Stimulated activated naive CD4-positive, alpha-beta T cell treated with Interleukin-2 at 50 U/mL for 16 hours (primary cell): ENCODE results near the gene PAPPA2.

Experiments
- DNase-seq: peaks from one replicate; lab custom pipeline; 2025; lab: John Stamatoyannopoulos, UW

The PAPPA2 gene

DNA sequence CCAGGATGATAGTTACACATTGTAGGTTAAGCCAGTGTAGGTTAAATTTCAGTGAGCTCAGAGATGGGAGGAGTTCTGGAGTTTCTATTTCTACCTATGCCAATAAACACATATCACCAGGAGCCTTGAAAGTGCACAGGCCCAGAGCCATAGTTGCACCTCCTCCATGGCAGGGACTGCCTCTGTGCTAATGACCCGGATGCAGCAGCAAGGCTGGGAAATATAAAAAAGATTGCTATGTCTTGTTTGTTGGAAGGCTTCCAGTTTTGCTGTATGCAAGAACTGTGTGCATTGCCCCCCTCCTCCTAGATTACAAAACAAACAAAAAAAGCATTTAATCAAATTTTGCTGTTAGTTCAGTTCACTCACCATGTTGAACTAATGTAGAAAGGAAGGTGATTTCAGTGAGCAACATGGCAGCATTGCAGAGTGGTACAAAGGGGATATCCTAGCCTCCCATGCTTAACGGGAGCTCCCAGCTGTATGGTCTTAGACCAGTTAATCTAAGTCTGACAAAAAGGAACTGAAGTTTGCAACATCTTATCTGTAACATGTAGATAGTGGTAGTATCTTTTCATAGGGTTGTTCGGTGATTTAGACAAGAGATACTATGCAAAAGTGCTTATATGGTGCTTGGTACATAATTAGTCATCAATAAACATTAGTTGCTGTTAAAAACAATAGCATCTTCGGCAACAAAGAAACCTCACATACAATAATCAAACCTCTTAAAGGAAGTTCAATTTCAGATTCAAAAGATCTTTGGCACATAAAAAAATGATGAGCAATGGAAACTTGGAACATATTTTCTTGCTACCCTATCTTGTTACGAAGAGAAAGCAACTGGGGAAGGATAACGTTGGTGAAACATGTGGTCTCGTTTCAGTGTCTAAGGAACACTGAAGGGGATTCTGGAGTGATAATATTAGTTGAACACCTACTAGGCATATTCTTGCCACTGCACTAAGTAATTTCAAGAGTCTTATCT lies 392.1 kb downstream of the PAPPA2 start:
- DNase-seq, result no peak

DNA sequence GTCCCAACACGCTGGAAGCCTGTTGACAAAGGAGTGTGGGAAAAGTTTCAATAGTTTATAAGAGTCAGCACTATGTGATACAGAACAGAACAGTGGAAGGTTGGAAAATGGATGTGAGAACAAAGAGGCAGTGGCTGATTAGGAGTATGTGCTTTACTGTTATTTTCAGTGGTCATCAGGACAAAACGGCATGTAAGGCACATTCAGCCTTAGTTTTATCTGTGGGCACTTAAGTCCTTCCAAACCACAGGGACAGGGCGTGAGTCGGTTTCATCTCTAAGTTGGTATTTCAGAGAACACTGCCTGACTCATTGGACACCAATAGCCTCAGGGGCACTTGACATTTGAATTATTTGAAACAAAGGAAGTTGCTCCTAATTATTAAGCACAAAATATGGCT lies 394.7 kb downstream of the PAPPA2 start:
- no peak for DNase-seq

DNA sequence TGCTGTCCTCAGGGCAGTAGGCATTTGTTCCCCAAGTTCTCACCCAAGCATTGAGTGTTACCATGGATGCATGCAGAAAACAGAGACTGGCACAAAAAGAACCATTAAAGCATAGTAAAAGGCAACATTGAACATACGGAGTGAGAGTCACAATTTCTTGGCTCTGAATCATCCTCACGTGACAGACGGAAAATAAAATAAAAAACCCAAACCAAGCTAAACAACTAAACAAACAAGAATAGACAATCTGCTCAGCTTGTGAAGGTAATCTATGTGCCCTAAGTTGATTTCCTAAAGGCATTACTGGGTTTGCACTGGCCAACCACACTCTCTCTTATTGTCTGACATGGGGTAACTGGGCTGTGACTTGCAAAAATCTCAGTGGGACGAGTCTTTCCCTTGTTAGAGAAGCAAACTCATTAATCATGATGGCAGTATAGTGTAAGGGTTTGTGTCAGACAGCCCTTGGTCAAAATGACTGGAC lies 395.5 kb downstream of the PAPPA2 start:
- no peak for DNase-seq

DNA sequence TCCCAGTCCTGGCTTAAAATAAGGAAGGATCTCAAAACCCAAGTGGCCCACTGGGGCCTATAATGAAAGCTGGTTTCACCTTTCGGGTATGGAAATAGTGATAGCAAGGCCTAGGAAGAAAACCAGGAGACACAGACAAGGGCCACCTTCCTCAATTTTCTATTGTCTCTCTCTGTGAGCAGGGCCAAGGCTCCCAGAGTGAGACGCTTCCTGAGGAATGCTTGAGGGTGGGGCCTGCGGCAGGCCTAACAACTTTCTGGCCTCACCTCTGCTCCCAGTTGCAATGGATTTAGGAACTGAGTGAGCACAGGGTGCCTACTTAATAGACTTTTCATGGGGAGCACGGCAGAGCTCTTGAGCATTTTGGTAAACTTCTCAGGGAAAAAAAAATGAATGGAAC lies 400.6 kb downstream of the PAPPA2 start:
- no peak for DNase-seq

DNA sequence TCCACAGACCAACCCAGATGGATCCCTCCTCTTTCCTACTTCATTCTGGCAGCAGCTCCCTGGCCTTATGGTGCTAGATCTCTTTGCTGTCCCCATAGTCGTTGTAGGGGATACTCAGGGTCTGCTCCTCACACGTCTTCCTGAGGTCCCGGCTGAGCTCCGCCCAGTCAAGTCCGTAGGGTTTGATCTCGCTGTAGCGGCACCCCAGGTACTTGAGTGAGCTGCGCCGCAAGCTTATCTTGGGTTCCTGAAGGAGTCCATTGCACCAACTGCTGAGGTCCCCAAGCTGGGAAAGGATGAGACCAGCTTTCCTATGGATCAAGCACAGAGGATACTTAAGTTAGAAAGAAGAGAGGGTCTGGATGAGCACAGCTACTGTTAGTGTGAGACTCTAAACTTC lies 401.2 kb downstream of the PAPPA2 start:
- no peak for DNase-seq

DNA sequence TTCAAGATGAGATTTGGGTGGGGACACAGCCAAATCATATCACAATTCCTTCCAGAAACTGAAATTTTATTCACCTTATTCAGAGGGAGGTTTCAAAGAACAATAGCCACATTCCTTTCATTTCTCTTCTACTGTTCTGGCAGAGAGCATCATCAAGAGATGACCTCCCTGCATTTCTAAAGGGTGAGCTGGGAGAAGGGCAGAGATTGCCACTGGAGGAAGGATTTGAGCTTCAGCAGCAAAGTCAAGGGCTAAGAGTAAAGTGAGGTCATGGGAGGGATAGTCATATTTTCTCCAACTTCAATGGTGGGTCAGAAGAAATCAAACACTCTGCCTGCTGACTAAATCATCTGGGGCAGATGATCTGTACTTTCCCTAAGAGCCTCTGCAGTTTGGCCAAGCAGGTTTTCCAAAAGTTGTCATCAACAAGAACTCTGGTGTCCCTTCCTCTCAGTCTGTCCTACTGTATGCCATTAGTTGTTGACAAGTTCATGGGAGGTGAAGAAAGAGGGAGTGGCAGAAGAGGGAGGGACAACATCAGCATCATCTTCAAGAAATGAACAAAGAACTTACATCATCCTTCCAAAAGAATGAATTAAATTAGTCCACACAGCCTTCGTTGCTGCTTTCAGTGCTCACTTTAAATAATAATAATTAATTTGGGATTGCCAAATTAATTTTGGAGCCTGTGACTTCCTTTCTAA lies 403.2 kb downstream of the PAPPA2 start:
- DNase-seq, result no peak

DNA sequence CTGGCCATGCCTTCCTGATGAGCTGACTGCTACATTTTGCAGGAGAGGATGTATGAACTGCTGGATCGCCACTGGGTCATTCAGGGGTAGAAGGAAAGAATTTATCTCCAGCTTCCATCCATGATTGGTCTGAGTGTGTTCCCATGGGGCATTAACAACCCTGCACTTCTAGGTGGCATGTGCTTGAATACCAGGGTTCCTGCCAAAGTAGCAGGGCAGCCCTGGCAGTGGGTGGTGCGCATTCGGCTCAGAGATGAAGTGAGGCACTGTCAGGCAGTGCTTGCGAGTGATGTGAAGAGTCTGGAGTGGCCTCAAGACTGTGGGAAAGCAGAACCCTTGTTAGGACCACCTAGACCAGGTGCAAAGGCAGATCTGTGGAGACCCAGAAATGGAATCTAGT lies 406.6 kb downstream of the PAPPA2 start:
- no peak for DNase-seq

DNA sequence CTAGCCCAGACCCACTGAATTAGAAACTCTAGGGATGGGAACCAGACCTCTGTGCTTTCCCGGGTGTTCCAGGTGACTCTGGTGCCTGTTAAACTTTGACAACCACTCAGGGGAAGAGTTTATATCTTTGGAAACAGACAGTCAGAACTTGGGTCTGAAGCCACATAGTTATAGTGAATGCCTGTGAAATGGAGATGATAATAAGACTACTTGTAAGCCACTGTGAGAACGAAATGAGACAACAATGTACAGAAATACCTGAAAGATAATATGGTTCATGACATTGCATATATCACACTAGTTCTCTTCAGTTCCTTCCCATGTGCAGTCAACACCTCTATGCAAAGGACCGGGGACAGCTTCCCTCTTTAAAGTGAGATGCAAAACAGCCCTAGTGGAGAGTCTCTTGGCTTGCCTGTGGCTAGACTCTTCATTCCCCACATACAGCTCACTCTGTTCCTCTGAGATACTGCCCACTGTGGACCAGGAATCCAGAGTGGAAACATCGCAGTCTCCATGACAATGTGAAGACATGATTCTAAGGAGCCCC lies 414.1 kb downstream of the PAPPA2 start:
- no peak for DNase-seq

DNA sequence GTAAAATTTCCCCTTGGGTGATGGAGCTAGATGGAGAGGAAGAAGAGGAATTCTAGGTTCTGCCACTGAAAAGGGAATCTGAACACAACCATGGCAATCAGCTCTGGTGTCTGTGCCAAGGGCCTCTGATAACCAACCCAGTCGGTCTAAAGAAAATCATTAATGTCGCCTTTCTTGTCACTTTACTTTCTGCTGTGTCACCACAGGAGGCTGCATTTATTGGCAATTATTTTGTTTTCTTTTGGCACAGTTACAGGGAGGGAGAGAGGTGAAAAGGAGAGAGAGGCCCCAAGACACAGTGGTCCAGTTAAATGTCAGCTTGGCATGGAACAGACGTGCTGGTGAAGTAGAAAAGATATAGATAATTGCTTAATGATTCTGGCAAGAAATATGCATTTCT lies 414.6 kb downstream of the PAPPA2 start:
- no peak for DNase-seq

DNA sequence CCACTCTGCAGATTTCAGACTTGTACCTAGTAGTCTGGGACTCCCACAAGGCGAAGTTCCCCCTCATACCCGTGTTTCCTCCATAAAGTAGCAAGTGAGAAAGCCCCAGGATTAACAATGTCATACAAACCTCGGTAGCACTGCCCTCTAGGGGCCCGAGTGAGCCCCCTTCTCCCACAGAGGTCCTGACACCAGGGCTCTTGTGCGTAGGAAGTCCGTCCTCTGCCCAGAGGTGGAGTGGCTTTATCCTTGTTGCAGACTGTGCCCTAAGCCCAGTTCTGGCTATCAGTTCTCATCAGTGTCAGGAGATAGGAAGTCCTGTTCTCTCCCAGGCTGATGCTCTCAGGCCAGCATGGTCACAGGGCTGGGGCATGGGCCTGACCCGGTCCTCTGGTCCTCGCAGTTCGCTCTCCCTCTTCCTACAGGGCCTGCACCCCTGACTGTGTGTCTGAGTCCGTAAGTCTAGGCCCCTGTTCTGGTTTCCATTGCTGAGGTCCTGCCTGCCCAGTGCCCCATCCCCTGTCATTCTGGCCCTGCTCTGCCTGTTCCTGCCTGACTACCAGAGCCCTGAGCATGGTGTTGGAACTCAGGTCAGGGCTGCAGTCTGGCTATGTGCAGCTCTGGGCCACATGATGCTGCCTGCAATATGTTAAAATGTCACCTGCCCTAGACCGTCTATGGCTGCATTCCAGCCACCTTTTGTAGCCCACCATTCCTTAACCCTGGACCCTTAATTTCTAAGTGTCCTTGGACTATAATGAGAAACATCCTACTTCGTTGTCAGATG lies 416.0 kb downstream of the PAPPA2 start:
- DNase-seq, result no peak

DNA sequence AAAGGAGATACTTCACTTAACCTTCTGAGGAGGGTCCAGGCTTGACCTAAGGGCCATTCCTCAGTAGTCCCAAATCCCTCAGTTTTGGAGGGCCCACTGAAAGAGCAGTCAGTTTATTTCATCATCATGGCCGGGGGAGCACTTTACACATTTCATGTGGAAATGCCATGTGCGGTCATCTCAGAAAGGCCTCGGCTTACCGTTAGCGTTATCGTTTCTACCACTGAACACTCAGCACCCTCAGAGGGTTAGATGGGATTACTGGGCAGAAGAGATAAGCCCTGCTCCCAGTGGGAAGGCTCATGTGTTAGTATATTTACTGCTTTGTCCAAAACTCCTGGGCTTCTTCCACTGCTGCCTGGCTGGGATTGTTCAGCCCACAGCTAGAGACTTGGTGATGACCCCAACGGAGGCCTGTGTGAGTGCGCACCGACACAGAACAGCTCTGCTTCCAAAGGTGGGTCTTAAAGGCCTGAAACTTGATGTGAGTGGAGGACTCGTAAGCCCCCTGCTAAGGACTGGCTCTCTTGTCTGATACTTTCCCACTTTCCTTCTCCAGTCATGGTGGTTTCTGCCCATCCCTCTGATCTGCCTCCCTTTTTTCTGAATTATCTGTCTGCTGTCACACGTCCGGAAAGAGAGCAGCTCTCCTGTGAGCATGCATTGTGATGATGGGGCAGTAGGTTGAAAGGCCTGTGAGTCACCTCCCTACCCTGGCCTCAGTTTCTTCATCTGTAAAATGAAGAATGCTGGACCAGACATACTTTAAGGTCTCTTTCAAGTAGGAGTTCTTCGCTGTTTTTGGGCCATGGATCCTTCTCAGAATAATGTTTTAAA lies 417.0 kb downstream of the PAPPA2 start:
- no peak for DNase-seq

DNA sequence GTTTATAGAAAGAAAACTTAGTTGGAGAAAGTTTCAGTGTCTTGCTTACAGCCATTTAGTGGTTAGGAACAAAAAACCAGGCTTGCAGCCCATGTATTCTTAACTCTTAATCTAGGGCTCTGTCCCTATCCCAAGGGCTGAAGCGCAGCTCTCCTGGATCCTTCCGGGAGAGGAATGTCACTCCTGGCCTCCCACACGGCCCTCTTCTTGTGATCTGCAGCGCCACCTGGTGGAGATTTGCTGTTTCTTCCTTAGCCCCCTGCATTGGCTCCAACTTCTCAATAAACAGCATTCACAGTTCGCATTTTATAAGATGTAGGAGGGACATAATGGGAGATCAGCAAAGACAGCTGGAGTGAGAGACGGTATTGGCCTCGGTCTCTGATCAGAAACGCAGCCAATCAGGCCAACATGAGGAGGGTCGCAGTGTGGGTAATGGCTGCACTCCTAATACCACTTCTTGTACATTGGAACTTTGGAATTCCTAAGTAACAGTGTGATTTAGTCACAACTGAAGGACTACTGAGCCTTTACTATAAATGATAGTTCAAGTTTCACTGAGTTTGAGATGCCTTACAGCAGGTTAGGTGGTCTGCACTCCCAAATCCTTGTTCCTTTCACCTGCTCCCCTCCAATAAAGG lies 418.1 kb downstream of the PAPPA2 start:
- no peak for DNase-seq

DNA sequence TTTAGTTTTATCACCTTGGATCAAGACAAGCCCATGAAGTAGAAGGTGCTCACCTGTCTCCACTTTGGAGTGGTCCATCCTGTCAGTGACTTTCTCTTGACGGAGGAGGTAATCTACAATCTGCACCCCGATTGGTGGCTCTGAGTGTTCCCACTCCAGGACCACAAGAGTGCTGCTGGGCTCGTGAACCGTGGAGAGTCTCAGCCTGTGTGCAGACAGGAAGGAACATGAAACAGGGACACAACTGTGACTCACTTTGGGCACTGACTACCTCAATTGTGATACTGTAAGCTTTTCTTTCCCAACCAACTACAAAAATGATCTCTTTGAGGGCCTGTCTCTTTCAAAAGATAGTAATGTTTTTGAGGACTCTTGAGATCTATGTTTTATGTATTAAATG lies 421.3 kb downstream of the PAPPA2 start:
- no peak for DNase-seq

DNA sequence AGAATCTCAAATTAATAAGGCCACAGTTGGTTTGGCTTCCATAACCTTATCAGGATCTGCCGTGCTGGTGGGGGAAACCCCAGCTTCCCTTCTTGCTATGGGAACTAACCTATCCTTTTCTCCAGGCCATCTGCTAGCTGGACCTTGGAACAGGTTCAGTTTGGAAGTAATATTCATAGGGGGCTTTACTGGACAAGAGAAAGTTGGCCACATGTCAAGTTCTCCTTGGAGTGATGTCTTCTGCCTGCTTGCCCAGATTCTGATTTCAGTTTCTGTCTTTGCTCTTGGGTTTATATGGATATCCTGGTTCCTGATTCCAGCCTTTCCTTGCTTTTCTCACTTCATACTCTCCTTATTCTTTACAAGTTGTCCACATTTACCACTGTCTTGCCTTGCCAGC lies 421.9 kb downstream of the PAPPA2 start:
- DNase-seq, result no peak

DNA sequence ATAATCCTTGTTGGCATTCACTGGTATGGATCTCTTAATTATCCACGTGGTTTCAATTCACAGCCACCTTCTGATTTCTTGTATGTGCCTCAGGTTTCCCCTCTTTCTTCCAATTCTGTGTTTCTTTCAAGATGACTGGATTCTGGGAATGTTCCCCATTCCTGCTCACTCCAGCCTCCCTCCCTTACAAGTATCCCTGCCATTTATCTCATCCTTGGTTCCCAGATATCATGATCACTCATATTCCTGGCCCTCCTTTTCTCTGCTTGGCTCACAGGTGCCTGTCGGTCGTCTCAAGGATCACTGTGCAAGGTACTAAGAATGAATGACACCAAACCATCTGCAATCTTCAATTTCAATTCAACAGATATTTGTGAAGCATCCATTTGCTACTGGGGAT lies 422.4 kb downstream of the PAPPA2 start:
- no peak for DNase-seq

DNA sequence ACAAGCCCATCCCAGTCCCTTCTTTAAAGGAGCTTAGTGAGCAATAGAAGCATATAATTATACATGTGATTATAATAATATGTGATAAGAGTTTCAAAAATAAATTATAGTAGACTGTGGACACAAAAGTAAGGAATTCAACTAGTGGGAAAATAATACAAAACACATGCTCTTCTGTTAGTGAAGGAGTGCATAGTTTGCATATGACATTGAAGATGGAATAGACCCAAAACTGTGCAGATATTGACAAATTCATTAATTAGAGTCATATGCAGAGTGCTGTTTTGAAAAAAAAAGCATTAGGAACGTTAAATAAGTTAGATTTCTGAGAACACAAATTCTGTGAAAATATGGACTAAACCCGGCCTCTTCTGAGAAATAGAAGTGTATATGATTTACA lies 422.8 kb downstream of the PAPPA2 start:
- DNase-seq, result no peak

DNA sequence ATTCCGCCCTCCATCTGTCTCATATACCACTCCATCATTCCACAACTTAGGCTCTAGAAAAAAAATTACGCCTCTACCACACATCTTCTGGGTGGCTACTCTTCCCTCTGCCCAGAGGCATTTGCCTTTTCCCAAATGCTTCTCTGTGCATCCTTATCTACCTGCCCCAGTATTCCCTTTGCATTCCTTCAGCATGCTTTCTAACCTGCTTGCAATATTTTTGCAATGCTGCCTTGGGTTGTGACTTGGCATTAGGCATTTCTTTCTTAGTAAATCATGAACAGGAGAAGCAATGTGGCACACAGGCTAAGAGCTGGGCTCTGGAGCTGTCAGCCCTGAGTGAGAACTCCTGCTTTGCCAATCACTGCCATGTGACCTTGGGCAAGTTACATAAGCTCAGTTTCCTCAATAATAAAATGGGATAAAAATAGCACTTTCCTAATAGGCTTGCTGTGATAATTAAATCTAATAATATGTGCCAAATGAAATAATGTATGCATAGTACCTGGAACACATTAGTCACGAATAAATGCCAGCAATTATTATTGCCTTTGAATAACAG lies 425.6 kb downstream of the PAPPA2 start:
- no peak for DNase-seq

DNA sequence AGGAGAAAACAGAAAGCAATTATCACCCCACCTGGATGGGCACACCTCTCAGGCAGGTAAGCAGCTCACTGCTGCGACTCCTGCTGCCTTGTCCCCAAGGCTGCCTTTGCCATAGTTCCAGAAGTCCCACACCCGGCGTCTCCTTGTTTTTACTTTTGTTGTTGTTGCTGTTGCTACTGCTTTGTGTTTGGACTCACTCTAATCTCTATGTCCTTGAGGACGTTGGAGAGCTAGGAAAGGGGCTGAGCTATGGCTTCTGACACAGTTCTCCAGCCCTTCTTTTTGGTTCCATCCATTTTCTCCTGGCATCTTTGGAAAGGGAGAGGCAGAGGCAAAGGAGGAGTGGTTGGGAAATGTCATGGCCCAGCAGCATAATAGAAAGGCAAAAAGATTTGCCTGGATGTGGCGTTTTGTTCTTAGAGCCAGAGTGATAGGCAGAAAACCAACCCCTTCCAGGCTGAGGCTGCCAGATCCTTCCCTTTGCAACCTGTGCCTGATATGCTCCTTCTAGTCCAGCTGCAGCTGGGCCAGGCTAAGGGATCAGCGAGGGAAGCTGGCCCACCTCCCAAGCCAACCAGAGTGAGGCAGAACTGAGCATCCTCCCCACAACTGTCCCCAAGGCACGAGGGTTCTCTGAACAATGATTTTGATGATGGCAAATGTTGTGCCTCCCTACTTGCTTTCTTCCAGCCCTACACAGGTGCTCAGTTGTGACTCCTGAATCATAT lies 430.8 kb downstream of the PAPPA2 start:
- DNase-seq, result no peak

DNA sequence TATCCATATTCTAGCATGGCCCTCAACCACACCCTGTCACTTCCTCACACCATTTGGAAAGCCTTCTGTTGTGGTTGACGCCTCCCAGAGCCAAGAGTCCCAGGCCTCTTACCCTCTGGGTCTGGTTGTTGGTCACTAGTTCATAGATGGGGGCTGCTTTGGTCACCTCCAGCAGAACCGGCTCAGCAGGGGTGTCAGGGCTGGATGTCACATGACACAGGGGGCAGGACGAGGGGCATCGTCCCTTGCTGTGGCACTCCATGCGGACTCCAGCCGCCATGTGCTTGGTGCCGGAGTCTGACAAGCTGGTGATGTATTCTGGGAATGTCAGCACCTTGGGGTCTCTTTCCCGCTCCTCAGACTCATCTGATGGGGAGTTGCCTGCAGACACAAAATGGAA lies 431.5 kb downstream of the PAPPA2 start:
- no peak for DNase-seq
